ENCODE data around the gene CCDC110. TPM values are rescaled to one million over a fixed set of nuclear protein-coding genes. Genes with fewer than 3 reads are reported as not detected.

CCDC110 gene
- total and polyA plus RNA-seq, 2 experiments from 2014 or later: 0.13 to 0.22 TPM

- H3K36me3 ChIP-seq (ENCODE audit: low read depth): no peaks in the 10 kb centered on the region
- peak overlapping the region; percentile 87 for H2AFZ ChIP-seq
- TF ChIP-seq EZH2 (IDR thresholded peaks at IDR 0.05; ENCODE audit: insufficient read depth, poor library complexity, severe bottlenecking) (no peak), EZH2phosphoT487 (IDR thresholded peaks at IDR 0.05; ENCODE audit: insufficient read depth, low read depth) (no peak)
- peak overlapping the region; percentile 58 for H3K9ac ChIP-seq
- H3K4me3 ChIP-seq: peak overlapping the region; percentile 81
- H3K4me2 ChIP-seq (ENCODE audit: unreplicated experiment): peak overlapping the region; percentile 97
- H3K27me3 ChIP-seq (replicated peaks; ENCODE audit: insufficient read depth): peaks cover 8% of the 10 kb centered on the region; the same call in 1 of the 2 replicates
- H3K9me2 ChIP-seq (ENCODE audit: insufficient read depth): no peaks in the 10 kb centered on the region
- 2 to 3% methylated on average over 34 to 41 of the region's 41 CpGs for whole genome bisulfite sequencing, 2 experiments (ENCODE audit: low coverage in 1 of 2, low lambda C conversion rate in 2 of 2, missing lambda C conversion rate in 2 of 2)
- in situ Hi-C loops (cut with MboI): no loop called here
- no peak overlapping the region for H3K27ac ChIP-seq
- H3F3A ChIP-seq (ENCODE audit: insufficient read depth): peaks cover 17% of the 10 kb centered on the region
- H3K4me1 ChIP-seq (ENCODE audit: insufficient read depth): peaks cover 14% of the 10 kb centered on the region
- peak; percentile 60 for DNase-seq
- H3K9me3 ChIP-seq (ENCODE audit: low read depth): no peaks in the 10 kb centered on the region
- no peaks in the 10 kb centered on the region for H3K79me2 ChIP-seq (ENCODE audit: insufficient read depth)
- no peaks in the 10 kb centered on the region for H4K20me1 ChIP-seq (ENCODE audit: insufficient read depth)
Observed at GRCh38 chr4:185470501-185471195, 885 bp downstream of the CCDC110 start.

- Histone ChIP-seq H4K20me1 (ENCODE audit: insufficient read depth) (no peaks in the 10 kb centered on the region), H3K36me3 (ENCODE audit: low read depth) (no peaks in the 10 kb centered on the region), H3K9me2 (ENCODE audit: insufficient read depth) (no peaks in the 10 kb centered on the region), H3K4me1 (ENCODE audit: insufficient read depth) (peaks cover 14% of the 10 kb centered on the region), H3K9ac (no peak overlapping the region), H3K27ac (no peak overlapping the region), H2AFZ (no peak overlapping the region), H3K4me3 (no peak overlapping the region), H3K27me3 (replicated peaks; ENCODE audit: insufficient read depth) (peaks cover 8% of the 10 kb centered on the region; the same call in 1 of the 2 replicates), H3K4me2 (ENCODE audit: unreplicated experiment) (no peak overlapping the region), H3K79me2 (ENCODE audit: insufficient read depth) (no peaks in the 10 kb centered on the region), H3F3A (ENCODE audit: insufficient read depth) (peaks cover 17% of the 10 kb centered on the region), H3K9me3 (ENCODE audit: low read depth) (no peaks in the 10 kb centered on the region)
- 76 to 78% methylated on average over 9 of the region's 9 CpGs for WGBS, 2 experiments (ENCODE audit: low coverage in 1 of 2, low lambda C conversion rate in 2 of 2, missing lambda C conversion rate in 2 of 2)
- TF ChIP-seq EZH2phosphoT487 (IDR thresholded peaks at IDR 0.05; ENCODE audit: insufficient read depth, low read depth) (no peak), EZH2 (IDR thresholded peaks at IDR 0.05; ENCODE audit: insufficient read depth, poor library complexity, severe bottlenecking) (no peak)
- no peak for DNase-seq
- in situ Hi-C loops (cut with MboI): no loop called here
Observed at GRCh38 chr4:185469580-185470154, 1.9 kb downstream of the CCDC110 start.

- Histone ChIP-seq H3K9ac (no peak overlapping the region), H3K9me3 (ENCODE audit: low read depth) (no peaks in the 10 kb centered on the region), H3K4me1 (ENCODE audit: insufficient read depth) (peaks cover 14% of the 10 kb centered on the region), H3K36me3 (ENCODE audit: low read depth) (no peaks in the 10 kb centered on the region), H3F3A (ENCODE audit: insufficient read depth) (peaks cover 17% of the 10 kb centered on the region), H3K4me2 (ENCODE audit: unreplicated experiment) (no peak overlapping the region), H3K4me3 (no peak overlapping the region), H3K27ac (no peak overlapping the region), H2AFZ (no peak overlapping the region), H3K9me2 (ENCODE audit: insufficient read depth) (no peaks in the 10 kb centered on the region), H3K79me2 (ENCODE audit: insufficient read depth) (no peaks in the 10 kb centered on the region), H3K27me3 (replicated peaks; ENCODE audit: insufficient read depth) (peaks cover 8% of the 10 kb centered on the region; the same call in 1 of the 2 replicates), H4K20me1 (ENCODE audit: insufficient read depth) (no peaks in the 10 kb centered on the region)
- TF ChIP-seq EZH2phosphoT487 (IDR thresholded peaks at IDR 0.05; ENCODE audit: insufficient read depth, low read depth): no peak
- no peak for TF ChIP-seq EZH2 (IDR thresholded peaks at IDR 0.05; ENCODE audit: insufficient read depth, poor library complexity, severe bottlenecking)
- in situ Hi-C loops (cut with MboI): no loop called here
- 71 to 75% methylated on average over 2 of the region's 2 CpGs for WGBS, 2 experiments (ENCODE audit: low coverage in 1 of 2, low lambda C conversion rate in 2 of 2, missing lambda C conversion rate in 2 of 2)
- no peak for DNase-seq
Observed at GRCh38 chr4:185468999-185469398, 2.5 kb downstream of the CCDC110 start.

GRCh38 chr4:185467991-185468390, 3.5 kb downstream of the CCDC110 start:
- no peak for DNase-seq
- no peaks in the 10 kb centered on the region for H3K79me2 ChIP-seq (ENCODE audit: insufficient read depth)
- no peak overlapping the region for H3K9ac ChIP-seq
- in situ Hi-C loops (cut with MboI): no loop called here
- H4K20me1 ChIP-seq (ENCODE audit: insufficient read depth): no peaks in the 10 kb centered on the region
- no peak overlapping the region for H2AFZ ChIP-seq
- H3K4me3 ChIP-seq: no peak overlapping the region
- H3K9me2 ChIP-seq (ENCODE audit: insufficient read depth): no peaks in the 10 kb centered on the region
- H3K9me3 ChIP-seq (ENCODE audit: low read depth): no peaks in the 10 kb centered on the region
- H3F3A ChIP-seq (ENCODE audit: insufficient read depth): peaks cover 17% of the 10 kb centered on the region
- H3K27ac ChIP-seq: no peak overlapping the region
- 83 to 84% methylated on average over 8 of the region's 8 CpGs for WGBS, 2 experiments (ENCODE audit: low coverage in 1 of 2, low lambda C conversion rate in 2 of 2, missing lambda C conversion rate in 2 of 2)
- H3K27me3 ChIP-seq (replicated peaks; ENCODE audit: insufficient read depth): peaks cover 8% of the 10 kb centered on the region; the same call in 1 of the 2 replicates
- peaks cover 14% of the 10 kb centered on the region for H3K4me1 ChIP-seq (ENCODE audit: insufficient read depth)
- no peak overlapping the region for H3K4me2 ChIP-seq (ENCODE audit: unreplicated experiment)
- no peaks in the 10 kb centered on the region for H3K36me3 ChIP-seq (ENCODE audit: low read depth)
- no peak for TF ChIP-seq EZH2 (IDR thresholded peaks at IDR 0.05; ENCODE audit: insufficient read depth, poor library complexity, severe bottlenecking)
- no peak for TF ChIP-seq EZH2phosphoT487 (IDR thresholded peaks at IDR 0.05; ENCODE audit: insufficient read depth, low read depth)
